ENCODE measurements around the gene SEH1L. TPM values are rescaled to one million over a fixed set of nuclear protein-coding genes. Genes with fewer than 3 reads are reported as not detected.

SEH1L gene
- total RNA-seq, 1 experiment from 2014 or later = 116 TPM

GRCh38 chr18:12960853-12961397, 13.1 kb downstream of the SEH1L start:
- Histone ChIP-seq H3K27me3 (replicated peaks; ENCODE audit: control insufficient read depth, insufficient read depth, low read length) (no peaks in the 10 kb centered on the region), H3K4me1 (peaks cover 5% of the 10 kb centered on the region; the same call in 1 of the 2 replicates), H3K36me3 (ENCODE audit: control insufficient read depth, insufficient read depth, low read length) (peaks cover 4% of the 10 kb centered on the region; the same call in 1 of the 2 replicates), H3K9me3 (no peaks in the 10 kb centered on the region), H3K4me3 (ENCODE audit: low read depth, low read length) (no peak overlapping the region)
- ChIA-PET POLR2A (interaction anchor here (0.6 kb wide), 1 partner anchor 185 kb away, joined by 3 read pairs; no protein-coding TSS in a partner anchor), CTCF (no interaction called here)
- DNase-seq = no peak
- Mint-ChIP-seq H3K36me3 (ENCODE audit: insufficient read depth, unreplicated experiment) (peaks cover 80% of the 10 kb centered on the region), H3K4me1 (ENCODE audit: low read depth, unreplicated experiment) (peaks cover 6% of the 10 kb centered on the region), H3K27ac (ENCODE audit: unreplicated experiment) (no peak overlapping the region), H3K4me3 (ENCODE audit: unreplicated experiment) (no peak overlapping the region), H3K9me3 (ENCODE audit: unreplicated experiment) (no peaks in the 10 kb centered on the region), H3K27me3 (ENCODE audit: insufficient read depth, unreplicated experiment) (no peaks in the 10 kb centered on the region)
- intact Hi-C loops (cut with micrococcal nuclease; ENCODE audit: unreplicated experiment) = no loop called here
- no TSS peak for BruUV-seq (replicated peaks)
- TF ChIP-seq, protein P1, sequence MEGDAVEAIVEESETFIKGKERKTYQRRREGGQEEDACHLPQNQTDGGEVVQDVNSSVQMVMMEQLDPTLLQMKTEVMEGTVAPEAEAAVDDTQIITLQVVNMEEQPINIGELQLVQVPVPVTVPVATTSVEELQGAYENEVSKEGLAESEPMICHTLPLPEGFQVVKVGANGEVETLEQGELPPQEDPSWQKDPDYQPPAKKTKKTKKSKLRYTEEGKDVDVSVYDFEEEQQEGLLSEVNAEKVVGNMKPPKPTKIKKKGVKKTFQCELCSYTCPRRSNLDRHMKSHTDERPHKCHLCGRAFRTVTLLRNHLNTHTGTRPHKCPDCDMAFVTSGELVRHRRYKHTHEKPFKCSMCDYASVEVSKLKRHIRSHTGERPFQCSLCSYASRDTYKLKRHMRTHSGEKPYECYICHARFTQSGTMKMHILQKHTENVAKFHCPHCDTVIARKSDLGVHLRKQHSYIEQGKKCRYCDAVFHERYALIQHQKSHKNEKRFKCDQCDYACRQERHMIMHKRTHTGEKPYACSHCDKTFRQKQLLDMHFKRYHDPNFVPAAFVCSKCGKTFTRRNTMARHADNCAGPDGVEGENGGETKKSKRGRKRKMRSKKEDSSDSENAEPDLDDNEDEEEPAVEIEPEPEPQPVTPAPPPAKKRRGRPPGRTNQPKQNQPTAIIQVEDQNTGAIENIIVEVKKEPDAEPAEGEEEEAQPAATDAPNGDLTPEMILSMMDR (IDR thresholded peaks at IDR 0.05; ENCODE audit: insufficient read depth in 1 of 2, low read depth in 1 of 2, low read length in 1 of 2, severe bottlenecking in 1 of 2, unreplicated experiment in 1 of 2) = no peak

DNA sequence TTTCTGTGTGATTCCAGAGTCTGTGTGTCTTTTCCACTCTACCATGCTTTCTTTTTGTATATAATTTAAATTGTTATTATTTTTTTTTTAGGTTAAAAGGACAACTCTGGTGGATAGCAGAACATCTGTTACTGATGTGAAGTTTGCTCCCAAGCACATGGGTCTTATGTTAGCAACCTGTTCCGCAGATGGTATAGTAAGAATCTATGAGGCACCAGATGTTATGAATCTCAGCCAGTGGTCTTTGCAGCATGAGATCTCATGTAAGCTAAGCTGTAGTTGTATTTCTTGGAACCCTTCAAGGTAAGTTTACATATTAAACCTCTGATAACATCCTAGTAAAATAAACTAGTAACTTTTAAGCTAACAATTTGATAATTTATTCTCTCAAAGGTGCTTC, 15.3 kb downstream of the SEH1L start:
- Mint-ChIP-seq H3K4me3 (ENCODE audit: unreplicated experiment) (no peak overlapping the region), H3K27me3 (ENCODE audit: insufficient read depth, unreplicated experiment) (no peaks in the 10 kb centered on the region), H3K27ac (ENCODE audit: unreplicated experiment) (no peak overlapping the region), H3K36me3 (ENCODE audit: insufficient read depth, unreplicated experiment) (peaks cover 85% of the 10 kb centered on the region), H3K9me3 (ENCODE audit: unreplicated experiment) (no peaks in the 10 kb centered on the region), H3K4me1 (ENCODE audit: low read depth, unreplicated experiment) (peaks cover 6% of the 10 kb centered on the region)
- no peak for DNase-seq
- peaks cover 5% of the 10 kb centered on the region; the same call in 1 of the 2 replicates for H3K4me1 ChIP-seq
- TF ChIP-seq, protein P1 (IDR thresholded peaks at IDR 0.05; ENCODE audit: insufficient read depth in 1 of 2, low read depth in 1 of 2, low read length in 1 of 2, severe bottlenecking in 1 of 2, unreplicated experiment in 1 of 2) = no peak
- no peaks in the 10 kb centered on the region for H3K9me3 ChIP-seq
- POLR2A ChIA-PET = no interaction called here
- no peaks in the 10 kb centered on the region for H3K27me3 ChIP-seq (replicated peaks; ENCODE audit: control insufficient read depth, insufficient read depth, low read length)
- peaks cover 3% of the 10 kb centered on the region; the same call in 1 of the 2 replicates for H3K36me3 ChIP-seq (ENCODE audit: control insufficient read depth, insufficient read depth, low read length)
- no TSS peak for BruUV-seq (replicated peaks)
- intact Hi-C loops (cut with micrococcal nuclease; ENCODE audit: unreplicated experiment) = no loop called here
- CTCF ChIA-PET = no interaction called here
- H3K4me3 ChIP-seq (ENCODE audit: low read depth, low read length) = no peak overlapping the region

DNA sequence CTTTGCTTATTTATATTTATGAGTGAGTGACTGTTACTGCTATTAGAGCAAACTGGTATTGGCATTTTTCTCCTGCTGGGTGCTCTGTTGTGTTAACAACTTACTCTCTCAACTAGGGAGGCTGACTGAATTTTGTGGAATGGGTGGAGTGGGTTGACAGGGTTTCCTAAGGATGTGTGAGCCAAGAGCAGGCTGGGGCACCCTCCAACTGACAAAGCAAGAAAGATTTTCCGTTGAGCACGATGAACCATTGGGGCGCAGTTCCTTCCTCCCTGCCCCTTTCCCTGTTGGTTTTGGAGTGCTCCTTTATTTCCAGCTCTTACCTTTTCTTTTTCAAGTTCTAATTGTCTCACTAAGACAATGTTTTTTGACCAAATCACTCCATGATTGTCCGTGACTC, 20.3 kb downstream of the SEH1L start:
- DNase-seq = no peak
- H3K36me3 ChIP-seq (ENCODE audit: control insufficient read depth, insufficient read depth, low read length) = peaks cover 3% of the 10 kb centered on the region; the same call in 1 of the 2 replicates
- intact Hi-C loops (cut with micrococcal nuclease; ENCODE audit: unreplicated experiment) = no loop called here
- Mint-ChIP-seq H3K27ac (ENCODE audit: unreplicated experiment) (no peak overlapping the region), H3K4me1 (ENCODE audit: low read depth, unreplicated experiment) (no peaks in the 10 kb centered on the region), H3K4me3 (ENCODE audit: unreplicated experiment) (no peak overlapping the region), H3K27me3 (ENCODE audit: insufficient read depth, unreplicated experiment) (no peaks in the 10 kb centered on the region), H3K9me3 (ENCODE audit: unreplicated experiment) (no peaks in the 10 kb centered on the region), H3K36me3 (ENCODE audit: insufficient read depth, unreplicated experiment) (peaks cover 89% of the 10 kb centered on the region)
- no peaks in the 10 kb centered on the region for H3K27me3 ChIP-seq (replicated peaks; ENCODE audit: control insufficient read depth, insufficient read depth, low read length)
- no peaks in the 10 kb centered on the region for H3K4me1 ChIP-seq
- no TSS peak for BruUV-seq (replicated peaks)
- ChIA-PET POLR2A (no interaction called here), CTCF (no interaction called here)
- TF ChIP-seq, protein P1 (IDR thresholded peaks at IDR 0.05; ENCODE audit: insufficient read depth in 1 of 2, low read depth in 1 of 2, low read length in 1 of 2, severe bottlenecking in 1 of 2, unreplicated experiment in 1 of 2) = no peak
- no peak overlapping the region for H3K4me3 ChIP-seq (ENCODE audit: low read depth, low read length)
- H3K9me3 ChIP-seq = no peaks in the 10 kb centered on the region
